Right cardiac atrium (tissue), 5 donors: ENCODE results near the gene GPX1. TPM values are rescaled to one million over a fixed set of nuclear protein-coding genes. Genes with fewer than 3 reads are reported as not detected.
A peak's percentile ranks its signal among the peaks of the same experiment; 100 is the strongest.
"Not testable (repeated sequence)": the region's sequence is repeated elsewhere in the genome, so short reads cannot be mapped to it uniquely, and the experiment has no call there.

Experiments
- ATAC-seq, 2 donors: fragments of 200-7000 bp; cut with Tn5 transposase; one replicate each; pipeline versions ENCODE4 v1.8.0 to v1.9.1; 2020; ENCODE audit warnings: moderate library complexity in 2 of 2, mild to moderate bottlenecking in 1 of 2
- DNase-seq, 3 donors: peaks; one replicate each; pipeline ENCODE4 v3.0.0-alpha.2; 2020
- H3K27ac ChIP-seq: one replicate; pipeline ENCODE4 v1.5.1; 2013; ENCODE audit warnings: mild to moderate bottlenecking, low read length, control low read depth, moderate library complexity
- H3K27me3 ChIP-seq: one replicate; pipeline ENCODE4 v1.6.1; 2013; ENCODE audit not compliant: control insufficient read depth, insufficient read depth
- H3K4me1 ChIP-seq: one replicate; pipeline ENCODE4 v1.6.1; 2013; ENCODE audit warnings: low read length; ENCODE audit not compliant: control insufficient read depth, insufficient read depth
- H3K4me3 ChIP-seq: one replicate; pipeline ENCODE4 v1.5.1; 2013; ENCODE audit warnings: low read length, control low read depth
- H3K9me3 ChIP-seq: one replicate; pipeline ENCODE4 v1.6.1; 2013; ENCODE audit warnings: low read length; ENCODE audit not compliant: control insufficient read depth
- WGBS: extraction: QIAGEN DNeasy Blood & Tissue Kit; methylation state at CpG from one replicate; pipeline ENCODE4 v1.1.7; 2013; 5-methylcytosine and 5-hydroxymethylcytosine counted together
- intact Hi-C, 4 donors: fragments of 100-400 bp; cut with DNase I; formaldehyde crosslinking; loops; one replicate each; pipeline versions ENCODE4 v1.11.0 to v1.14.0; 2022 to 2023
- polyA plus RNA-seq: library from polyadenylated mRNA; stranded (reverse); fragments of 200-250 nt; gene quantifications from one replicate; pipeline ENCODE4 v1.2.3, GENCODE V29; 2013
- total RNA-seq, 4 donors: library from RNA; stranded (reverse); fragmentation: NEBNext Ultra II Directional; extraction: Animal tissue kit (Norgen Biotek cat#: 25700); gene quantifications; one replicate each; pipeline ENCODE4 v1.2.1, GENCODE V29; 2021
- donor health status: healthy with polysubstance abuse.
- donor health status: DM: no; HTN: yes; CAD: no.
- donor health status: DM: no; HTN: no; CAD: no.
- donor health status: DM: no; HTN: yes; CAD: no; lungs with severe emphysema.
- donor health status: DM: yes; HTN: yes; CAD: no.

The GPX1 gene
- total and polyA plus RNA-seq, 5 donors = 153 to 258 (median 200) TPM

GRCh38 chr3:49358884-49359225 lies 702 bp upstream of the GPX1 start:
- H3K27me3 ChIP-seq = no peaks in the 10 kb centered on the region
- peak overlapping the region; percentile 68 for H3K4me3 ChIP-seq
- ATAC-seq (peak; percentile 10 to 35), DNase-seq (no peak)
- H3K9me3 ChIP-seq = no peaks in the 10 kb centered on the region
- WGBS = 21% methylated on average over 3 of the region's 3 CpGs
- peak overlapping the region; percentile 93 for H3K27ac ChIP-seq
- H3K4me1 ChIP-seq = peaks cover 4% of the 10 kb centered on the region
- intact Hi-C loops = loop anchor here in 2 of 4 donors (5.0 to 10.0 kb wide), 2 partner anchors 46 to 53 kb away; partner anchors contain the start of genes RHOA (in 1 of the 2) and TCTA (in 1 of the 2)

GRCh38 chr3:49357443-49358216 lies 523 bp downstream of the GPX1 start:
- not testable (repeated sequence) for H3K4me1 ChIP-seq, H3K9me3 ChIP-seq, H3K27me3 ChIP-seq
- Histone ChIP-seq H3K4me3 (peak overlapping the region; percentile 68), H3K27ac (peak overlapping the region; percentile 45)
- WGBS = 8% methylated on average over 63 of the region's 63 CpGs
- intact Hi-C loops = loop anchor here in 2 of 4 donors (5.0 to 10.0 kb wide), 2 partner anchors 47 to 55 kb away; partner anchors contain the start of genes RHOA (in 1 of the 2) and TCTA (in 1 of the 2)
- peak; percentile 60 to 82 (median 82) for DNase-seq
- ATAC-seq = peak; percentile 35 to 68

GRCh38 chr3:49357095-49357442 lies 1.1 kb downstream of the GPX1 start:
- DNase-seq, H3K27me3 ChIP-seq, H3K4me1 ChIP-seq, ATAC-seq, H3K9me3 ChIP-seq: not testable (repeated sequence)
- peak overlapping the region; percentile 68 for H3K4me3 ChIP-seq
- intact Hi-C loops = loop anchor here in 2 of 4 donors (5.0 to 10.0 kb wide), 2 partner anchors 48 to 55 kb away; partner anchors contain the start of genes RHOA (in 1 of the 2) and TCTA (in 1 of the 2)
- peak overlapping the region; percentile 45 for H3K27ac ChIP-seq
- 34% methylated on average over 10 of the region's 10 CpGs for WGBS

DNA sequence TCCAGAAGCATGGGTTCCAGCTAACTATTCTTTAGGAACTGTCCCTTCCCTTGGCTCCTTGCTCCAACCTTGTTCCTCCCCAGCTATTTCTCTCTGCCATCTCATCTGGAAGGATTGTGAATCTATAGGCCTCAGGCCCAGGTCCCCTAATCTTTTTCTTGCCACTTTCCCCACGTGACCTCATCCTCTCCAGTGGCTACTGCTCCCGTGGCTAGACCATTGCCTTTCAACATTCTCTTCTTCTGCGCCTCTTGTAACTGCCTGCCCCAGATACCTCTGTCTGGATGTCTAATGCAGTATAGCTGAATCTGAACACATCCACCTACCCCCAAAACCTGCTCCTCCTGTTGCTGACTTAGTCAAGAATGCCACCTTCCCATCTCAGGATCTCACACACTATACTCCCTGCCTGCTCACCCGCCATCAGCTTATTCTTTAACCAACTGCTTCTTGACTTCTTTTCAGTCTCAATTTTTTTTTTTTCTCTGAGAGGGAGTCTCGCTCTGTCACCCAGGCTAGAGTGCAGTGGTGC lies 5.2 kb downstream of the GPX1 start:
- ATAC-seq (no peak), DNase-seq (peak in 1 of 3 donors; percentile 14)
- Histone ChIP-seq H3K9me3 (no peaks in the 10 kb centered on the region), H3K4me3 (no peak overlapping the region), H3K27ac (no peak overlapping the region), H3K27me3 (no peaks in the 10 kb centered on the region), H3K4me1 (peaks cover 4% of the 10 kb centered on the region)
- intact Hi-C loops = loop anchor here in 1 of 4 donors (10.0 kb wide), 1 partner anchor 52 kb away; no protein-coding TSS in a partner anchor
- WGBS = 74% methylated on average over 5 of the region's 5 CpGs

GRCh38 chr3:49352281-49352680 lies 5.9 kb downstream of the GPX1 start:
- peak overlapping the region; percentile 26 for H3K27ac ChIP-seq
- intact Hi-C loops = loop anchor here in 1 of 4 donors (10.0 kb wide), 1 partner anchor 53 kb away; no protein-coding TSS in a partner anchor
- no peaks in the 10 kb centered on the region for H3K27me3 ChIP-seq
- ATAC-seq (no peak), DNase-seq (no peak)
- peaks cover 4% of the 10 kb centered on the region for H3K4me1 ChIP-seq
- WGBS = 70% methylated on average over 2 of the region's 2 CpGs
- no peaks in the 10 kb centered on the region for H3K9me3 ChIP-seq
- no peak overlapping the region for H3K4me3 ChIP-seq

GRCh38 chr3:49351521-49352011 lies 6.6 kb downstream of the GPX1 start:
- WGBS = 40% methylated on average over 1 of the region's 1 CpG
- intact Hi-C loops = loop anchor here in 1 of 4 donors (10.0 kb wide), 1 partner anchor 53 kb away; no protein-coding TSS in a partner anchor
- H3K27me3 ChIP-seq = no peaks in the 10 kb centered on the region
- H3K9me3 ChIP-seq = no peaks in the 10 kb centered on the region
- H3K4me1 ChIP-seq = peaks cover 4% of the 10 kb centered on the region
- DNase-seq = no peak
- peak overlapping the region; percentile 7 for H3K27ac ChIP-seq
- ATAC-seq = peak; percentile 9 to 14
- no peak overlapping the region for H3K4me3 ChIP-seq

DNA sequence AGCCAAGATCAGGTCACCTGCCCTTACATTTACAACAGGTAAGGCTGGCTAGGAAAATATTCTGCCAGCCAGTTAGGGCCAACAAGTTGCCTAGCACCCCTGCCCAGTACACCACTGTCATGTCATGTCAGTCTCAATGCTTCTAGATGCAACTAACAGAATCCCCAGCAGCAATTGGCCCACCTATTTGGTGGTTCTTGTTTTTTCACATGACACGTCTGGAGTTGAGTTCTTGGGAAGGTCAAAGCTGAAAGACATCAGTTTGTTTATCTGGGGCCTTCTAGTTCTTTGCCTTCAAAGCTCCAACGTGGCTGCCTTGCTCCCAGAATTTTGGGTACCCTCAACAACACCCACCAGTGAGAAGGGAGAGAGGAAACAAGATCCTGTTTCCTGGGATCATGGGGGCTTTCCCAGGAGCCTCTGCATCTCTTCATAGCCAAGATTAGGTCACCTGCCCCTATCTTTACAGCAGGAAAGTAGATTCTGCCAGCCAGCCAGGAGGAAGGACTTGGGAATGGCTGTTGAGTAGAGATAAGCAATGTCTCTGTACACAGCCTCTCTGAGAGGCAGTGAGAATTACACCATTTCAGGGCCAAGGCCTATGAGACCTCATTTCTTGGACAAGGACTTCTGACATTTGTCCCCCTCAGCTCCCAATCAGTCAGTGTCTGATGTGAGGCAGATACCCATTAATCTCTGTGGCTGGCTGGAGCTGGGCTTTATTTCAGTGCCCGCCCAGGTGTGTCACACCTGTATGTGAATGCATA lies 8.6 kb downstream of the GPX1 start:
- WGBS = 61% methylated on average over 3 of the region's 3 CpGs
- intact Hi-C loops = loop anchor here in 2 of 4 donors (10.0 kb wide), 2 partner anchors 55 to 95 kb away; no protein-coding TSS in a partner anchor
- ATAC-seq (no peak), DNase-seq (no peak)
- H3K4me3 ChIP-seq = no peak overlapping the region
- no peaks in the 10 kb centered on the region for H3K9me3 ChIP-seq
- H3K27ac ChIP-seq = no peak overlapping the region
- H3K4me1 ChIP-seq = no peaks in the 10 kb centered on the region
- H3K27me3 ChIP-seq = no peaks in the 10 kb centered on the region

GRCh38 chr3:49348361-49348760 lies 9.8 kb downstream of the GPX1 start:
- not testable (repeated sequence) for H3K9me3 ChIP-seq, ATAC-seq, H3K4me1 ChIP-seq, DNase-seq, H3K4me3 ChIP-seq, H3K27ac ChIP-seq, H3K27me3 ChIP-seq
- 91% methylated on average over 12 of the region's 12 CpGs for WGBS
- intact Hi-C loops = loop anchor here in 1 of 4 donors (10.0 kb wide), 1 partner anchor 96 kb away; no protein-coding TSS in a partner anchor

GRCh38 chr3:49346797-49347251 lies 11.3 kb downstream of the GPX1 start:
- Histone ChIP-seq H3K27ac (no peak overlapping the region), H3K4me1 (no peaks in the 10 kb centered on the region), H3K27me3 (no peaks in the 10 kb centered on the region), H3K9me3 (no peaks in the 10 kb centered on the region), H3K4me3 (no peak overlapping the region)
- WGBS = 81% methylated on average over 6 of the region's 6 CpGs
- intact Hi-C loops = loop anchor here in 1 of 4 donors (10.0 kb wide), 1 partner anchor 98 kb away; no protein-coding TSS in a partner anchor
- no peak for ATAC-seq
- no peak for DNase-seq

DNA sequence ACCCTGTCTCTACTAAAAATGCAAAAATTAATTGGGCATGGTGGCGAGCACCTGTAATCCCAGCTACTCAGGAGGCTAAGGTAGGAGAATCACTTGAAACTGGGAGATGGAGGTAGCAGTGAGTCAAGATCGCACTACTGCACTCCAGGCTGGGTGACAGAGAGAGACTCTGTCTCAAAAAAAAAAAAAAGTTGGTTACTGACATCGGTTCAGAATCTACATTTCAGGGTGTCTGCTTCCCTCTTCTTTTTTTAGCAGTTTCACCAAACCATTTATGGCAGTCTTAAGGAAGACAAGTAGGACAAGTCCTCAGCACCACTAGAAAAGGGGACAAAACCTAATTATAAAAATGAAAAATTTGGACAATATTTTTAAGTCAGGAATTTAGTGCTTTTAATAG lies 15.0 kb downstream of the GPX1 start:
- H3K27me3 ChIP-seq = no peaks in the 10 kb centered on the region
- intact Hi-C loops = loop anchor here in 2 of 4 donors (5.0 to 10.0 kb wide), 2 partner anchors 102 to 104 kb away; no protein-coding TSS in a partner anchor
- no peaks in the 10 kb centered on the region for H3K4me1 ChIP-seq
- no peaks in the 10 kb centered on the region for H3K9me3 ChIP-seq
- DNase-seq (no peak), ATAC-seq (no peak)
- H3K27ac ChIP-seq = no peak overlapping the region
- 78% methylated on average over 3 of the region's 3 CpGs for WGBS
- no peak overlapping the region for H3K4me3 ChIP-seq
